GM23338 (cell line): ENCODE measurements around the gene GRIN2C. TPM values are rescaled to one million over a fixed set of nuclear protein-coding genes. Genes with fewer than 3 reads are reported as not detected.

ENCODE experiments used
- ATAC-seq: fragments of 200-7000 bp; cut with Tn5 transposase; 3 replicates; pipeline ENCODE4 v1.9.1; 2020
- DNase-seq: peaks from one replicate; pipeline ENCODE4 v3.0.0-alpha.2; 2015; ENCODE audit warnings: low spot score
- H2AFZ ChIP-seq: fragments of 200-600 bp; sonication (generic); 2 replicates; pipeline ENCODE4 v1.8.0; 2016; ENCODE audit warnings: antibody characterized with exemption, mild to moderate bottlenecking, moderate library complexity
- H3F3A ChIP-seq: fragments of 200-600 bp; sonication (generic); replicated peaks from 2 replicates; pipeline ENCODE4 v1.8.0; 2017; ENCODE audit warnings: antibody characterized with exemption, mixed run types, low read depth
- H3K27ac ChIP-seq: fragments of 200-600 bp; sonication (generic); 2 replicates; pipeline ENCODE4 v1.6.1; 2016; ENCODE audit warnings: low read depth
- H3K27me3 ChIP-seq: fragments of 200-600 bp; sonication (generic); 2 replicates; pipeline ENCODE4 v1.8.0; 2016; ENCODE audit warnings: mild to moderate bottlenecking, mixed run types, moderate library complexity; ENCODE audit not compliant: insufficient read depth
- H3K36me3 ChIP-seq: fragments of 200-600 bp; sonication (generic); 2 replicates; pipeline ENCODE4 v1.8.0; 2016; ENCODE audit warnings: mild to moderate bottlenecking; ENCODE audit not compliant: insufficient read depth
- H3K4me1 ChIP-seq: fragments of 200-600 bp; sonication (generic); 2 replicates; pipeline ENCODE4 v1.8.0; 2016; ENCODE audit warnings: mild to moderate bottlenecking, moderate library complexity; ENCODE audit not compliant: insufficient read depth
- H3K4me2 ChIP-seq: fragments of 200-600 bp; sonication (generic); 2 replicates; pipeline ENCODE4 v1.7.1; 2017; ENCODE audit warnings: mixed run types
- H3K4me3 ChIP-seq: fragments of 200-600 bp; sonication (generic); 2 replicates; pipeline ENCODE4 v1.6.1; 2016; ENCODE audit warnings: mixed run types
- H3K79me2 ChIP-seq: fragments of 200-600 bp; sonication (generic); replicated peaks from 2 replicates; pipeline ENCODE4 v1.8.0; 2017; ENCODE audit warnings: mild to moderate bottlenecking; ENCODE audit not compliant: insufficient read depth
- H3K9me2 ChIP-seq: fragments of 200-600 bp; sonication (generic); 2 replicates; pipeline ENCODE4 v1.8.0; 2017; ENCODE audit not compliant: insufficient read depth
- H4K20me1 ChIP-seq: fragments of 200-600 bp; sonication (generic); replicated peaks from 2 replicates; pipeline ENCODE4 v1.8.0; 2017; ENCODE audit warnings: mild to moderate bottlenecking; ENCODE audit not compliant: insufficient read depth
- H3K27ac Mint-ChIP-seq: 2 replicates; pipeline ENCODE4 v1.8.0; 2020; ENCODE audit warnings: inconsistent platforms, mild to moderate bottlenecking, moderate library complexity, mixed read lengths
- H3K27me3 Mint-ChIP-seq: 3 replicates; pipeline ENCODE4 v1.8.0; 2022; ENCODE audit warnings: low read depth, mild to moderate bottlenecking, moderate library complexity, mixed read lengths, inconsistent platforms; ENCODE audit not compliant: insufficient read depth, poor library complexity
- H3K36me3 Mint-ChIP-seq: 3 replicates; pipeline ENCODE4 v1.8.0; 2021; ENCODE audit warnings: low read depth, mild to moderate bottlenecking, inconsistent platforms, moderate library complexity, mixed read lengths
- H3K4me1 Mint-ChIP-seq: 3 replicates; pipeline ENCODE4 v1.8.0; 2020; ENCODE audit warnings: mild to moderate bottlenecking, inconsistent platforms, mixed read lengths
- H3K4me3 Mint-ChIP-seq: 3 replicates; pipeline ENCODE4 v1.8.0; 2021; ENCODE audit warnings: moderate library complexity, mild to moderate bottlenecking, inconsistent platforms, mixed read lengths
- H3K9me3 Mint-ChIP-seq: 3 replicates; pipeline ENCODE4 v1.8.0; 2020; ENCODE audit warnings: moderate library complexity, mild to moderate bottlenecking, inconsistent platforms, mixed read lengths
- EZH2 ChIP-seq: fragments of 200-600 bp; sonication (generic); IDR thresholded peaks from one replicate; pipeline ENCODE4 v1.8.0; 2017; ENCODE audit warnings: antibody characterized with exemption, mild to moderate bottlenecking, low read depth; ENCODE audit not compliant: unreplicated experiment
- JUNB ChIP-seq: IDR thresholded peaks from one replicate; pipeline ENCODE4 v1.6.1; 2016; ENCODE audit warnings: antibody characterized with exemption; ENCODE audit not compliant: unreplicated experiment
- STAT1 ChIP-seq: IDR thresholded peaks from one replicate; pipeline ENCODE4 v1.6.1; 2016; ENCODE audit warnings: antibody characterized with exemption; ENCODE audit not compliant: unreplicated experiment
- ZNF331 ChIP-seq: fragments of 250-450 bp; sonication (Bioruptor Pico); IDR thresholded peaks from 2 replicates; pipeline ENCODE4 v1.5.0; 2020; ENCODE audit warnings: low read depth, mild to moderate bottlenecking, moderate library complexity
- polyA plus RNA-seq: library from polyadenylated mRNA; unstranded; fragments of >200 nt; fragmentation: Nextera tagmentation; extraction: Ambion mirVana; gene quantifications from 2 replicates; pipeline ENCODE4 v1.2.1, GENCODE V29; 2016
- total RNA-seq: library from RNA; depleted of rRNA; stranded (reverse); fragments of >200 nt; shearing (Covaris generic); gene quantifications from 2 replicates; pipeline ENCODE4 v1.2.3, GENCODE V29; 2014
- TF ChIP-seq, protein P1 (sequence below): fragments of 250-450 bp; sonication (Bioruptor Pico); IDR thresholded peaks from 2 replicates; pipeline ENCODE4 v1.5.0; 2020; ENCODE audit warnings: mild to moderate bottlenecking, moderate library complexity
- TF ChIP-seq, protein P2 (sequence below): IDR thresholded peaks from 2 replicates; pipeline ENCODE4 v1.6.1; 2016; ENCODE audit warnings: antibody characterized with exemption

GRIN2C gene
- total and polyA plus RNA-seq, 2 experiments from 2014 or later = 0.10 to 0.19 TPM

- TF ChIP-seq, protein P1, sequence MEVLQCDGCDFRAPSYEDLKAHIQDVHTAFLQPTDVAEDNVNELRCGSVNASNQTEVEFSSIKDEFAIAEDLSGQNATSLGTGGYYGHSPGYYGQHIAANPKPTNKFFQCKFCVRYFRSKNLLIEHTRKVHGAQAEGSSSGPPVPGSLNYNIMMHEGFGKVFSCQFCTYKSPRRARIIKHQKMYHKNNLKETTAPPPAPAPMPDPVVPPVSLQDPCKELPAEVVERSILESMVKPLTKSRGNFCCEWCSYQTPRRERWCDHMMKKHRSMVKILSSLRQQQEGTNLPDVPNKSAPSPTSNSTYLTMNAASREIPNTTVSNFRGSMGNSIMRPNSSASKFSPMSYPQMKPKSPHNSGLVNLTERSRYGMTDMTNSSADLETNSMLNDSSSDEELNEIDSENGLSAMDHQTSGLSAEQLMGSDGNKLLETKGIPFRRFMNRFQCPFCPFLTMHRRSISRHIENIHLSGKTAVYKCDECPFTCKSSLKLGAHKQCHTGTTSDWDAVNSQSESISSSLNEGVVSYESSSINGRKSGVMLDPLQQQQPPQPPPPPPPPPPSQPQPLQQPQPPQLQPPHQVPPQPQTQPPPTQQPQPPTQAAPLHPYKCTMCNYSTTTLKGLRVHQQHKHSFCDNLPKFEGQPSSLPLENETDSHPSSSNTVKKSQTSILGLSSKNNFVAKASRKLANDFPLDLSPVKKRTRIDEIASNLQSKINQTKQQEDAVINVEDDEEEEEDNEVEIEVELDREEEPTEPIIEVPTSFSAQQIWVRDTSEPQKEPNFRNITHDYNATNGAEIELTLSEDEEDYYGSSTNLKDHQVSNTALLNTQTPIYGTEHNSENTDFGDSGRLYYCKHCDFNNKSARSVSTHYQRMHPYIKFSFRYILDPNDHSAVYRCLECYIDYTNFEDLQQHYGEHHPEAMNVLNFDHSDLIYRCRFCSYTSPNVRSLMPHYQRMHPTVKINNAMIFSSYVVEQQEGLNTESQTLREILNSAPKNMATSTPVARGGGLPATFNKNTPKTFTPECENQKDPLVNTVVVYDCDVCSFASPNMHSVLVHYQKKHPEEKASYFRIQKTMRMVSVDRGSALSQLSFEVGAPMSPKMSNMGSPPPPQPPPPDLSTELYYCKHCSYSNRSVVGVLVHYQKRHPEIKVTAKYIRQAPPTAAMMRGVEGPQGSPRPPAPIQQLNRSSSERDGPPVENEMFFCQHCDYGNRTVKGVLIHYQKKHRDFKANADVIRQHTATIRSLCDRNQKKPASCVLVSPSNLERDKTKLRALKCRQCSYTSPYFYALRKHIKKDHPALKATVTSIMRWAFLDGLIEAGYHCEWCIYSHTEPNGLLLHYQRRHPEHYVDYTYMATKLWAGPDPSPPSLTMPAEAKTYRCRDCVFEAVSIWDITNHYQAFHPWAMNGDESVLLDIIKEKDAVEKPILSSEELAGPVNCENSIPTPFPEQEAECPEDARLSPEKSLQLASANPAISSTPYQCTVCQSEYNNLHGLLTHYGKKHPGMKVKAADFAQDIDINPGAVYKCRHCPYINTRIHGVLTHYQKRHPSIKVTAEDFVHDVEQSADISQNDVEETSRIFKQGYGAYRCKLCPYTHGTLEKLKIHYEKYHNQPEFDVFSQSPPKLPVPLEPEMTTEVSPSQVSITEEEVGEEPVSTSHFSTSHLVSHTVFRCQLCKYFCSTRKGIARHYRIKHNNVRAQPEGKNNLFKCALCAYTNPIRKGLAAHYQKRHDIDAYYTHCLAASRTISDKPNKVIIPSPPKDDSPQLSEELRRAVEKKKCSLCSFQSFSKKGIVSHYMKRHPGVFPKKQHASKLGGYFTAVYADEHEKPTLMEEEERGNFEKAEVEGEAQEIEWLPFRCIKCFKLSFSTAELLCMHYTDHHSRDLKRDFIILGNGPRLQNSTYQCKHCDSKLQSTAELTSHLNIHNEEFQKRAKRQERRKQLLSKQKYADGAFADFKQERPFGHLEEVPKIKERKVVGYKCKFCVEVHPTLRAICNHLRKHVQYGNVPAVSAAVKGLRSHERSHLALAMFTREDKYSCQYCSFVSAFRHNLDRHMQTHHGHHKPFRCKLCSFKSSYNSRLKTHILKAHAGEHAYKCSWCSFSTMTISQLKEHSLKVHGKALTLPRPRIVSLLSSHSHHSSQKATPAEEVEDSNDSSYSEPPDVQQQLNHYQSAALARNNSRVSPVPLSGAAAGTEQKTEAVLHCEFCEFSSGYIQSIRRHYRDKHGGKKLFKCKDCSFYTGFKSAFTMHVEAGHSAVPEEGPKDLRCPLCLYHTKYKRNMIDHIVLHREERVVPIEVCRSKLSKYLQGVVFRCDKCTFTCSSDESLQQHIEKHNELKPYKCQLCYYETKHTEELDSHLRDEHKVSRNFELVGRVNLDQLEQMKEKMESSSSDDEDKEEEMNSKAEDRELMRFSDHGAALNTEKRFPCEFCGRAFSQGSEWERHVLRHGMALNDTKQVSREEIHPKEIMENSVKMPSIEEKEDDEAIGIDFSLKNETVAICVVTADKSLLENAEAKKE (CRISPR knock-in tag) = no peak
- TF ChIP-seq ZNF331 (CRISPR knock-in tag) = no peak
- no peak for TF ChIP-seq JUNB
- TF ChIP-seq STAT1 = no peak
Observed at GRCh38 chr17:74862919-74863318, 3.2 kb upstream of the GRIN2C start (continued).

DNA sequence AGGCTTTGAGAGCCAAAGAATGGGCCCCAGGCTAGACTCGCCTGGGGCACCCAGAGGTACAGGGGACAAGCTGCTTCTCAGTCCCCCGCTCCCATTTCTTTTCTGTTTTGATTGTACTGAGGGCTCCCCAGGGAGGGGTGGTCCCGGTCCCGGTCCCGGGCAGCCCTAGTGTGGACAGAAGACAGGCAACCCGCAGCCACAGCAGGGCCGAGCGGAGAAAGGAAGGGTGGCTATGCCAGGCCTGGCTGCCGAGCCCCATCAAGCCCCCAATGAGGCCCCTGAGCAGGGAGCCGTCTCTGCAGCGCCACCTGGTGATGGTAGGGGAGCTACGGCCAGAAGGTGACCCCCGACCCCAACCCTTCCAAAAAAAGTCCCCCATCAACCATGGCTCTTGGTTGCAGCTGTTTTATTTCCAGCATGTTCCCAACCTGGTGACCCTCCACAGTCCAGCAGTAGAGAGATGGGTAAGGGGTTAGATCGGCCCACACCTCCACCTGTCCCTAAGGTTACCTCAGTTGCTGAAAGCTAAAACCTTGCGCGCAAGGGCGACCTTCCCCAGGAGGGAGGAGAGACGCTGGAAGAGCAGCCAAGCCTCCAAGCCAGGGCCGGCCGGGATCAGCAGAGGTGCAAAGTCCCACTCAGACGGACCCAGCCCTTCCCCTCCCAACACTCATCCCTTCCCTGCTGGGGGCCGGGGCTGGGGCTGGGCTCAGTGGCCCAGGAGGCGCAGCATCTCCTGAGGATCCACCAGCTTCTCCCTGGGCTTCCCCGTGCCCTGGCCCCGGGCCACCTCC is 2.6 kb upstream of the GRIN2C start:
- peak overlapping the region; percentile 78 for H3K4me2 ChIP-seq
- DNase-seq (peak; percentile 90), ATAC-seq (peak; percentile 68)
- H3K4me3 ChIP-seq = peak overlapping the region; percentile 51
- Mint-ChIP-seq H3K36me3 (peaks cover 11% of the 10 kb centered on the region; the same call in 2 of the 3 replicates), H3K27ac (no peak overlapping the region), H3K4me1 (peaks cover 12% of the 10 kb centered on the region), H3K9me3 (no peaks in the 10 kb centered on the region), H3K27me3 (peaks cover 48% of the 10 kb centered on the region), H3K4me3 (peak overlapping the region; percentile 61)
- H3K36me3 ChIP-seq = no peaks in the 10 kb centered on the region
- no peaks in the 10 kb centered on the region for H3K9me2 ChIP-seq
- H3K27ac ChIP-seq = no peak overlapping the region
- H3K27me3 ChIP-seq = peaks cover 51% of the 10 kb centered on the region
- peaks cover 8% of the 10 kb centered on the region; the same call in 1 of the 2 replicates for H3F3A ChIP-seq
- no peaks in the 10 kb centered on the region; the same call in 1 of the 2 replicates for H4K20me1 ChIP-seq
- H3K79me2 ChIP-seq = no peaks in the 10 kb centered on the region
- no peak overlapping the region for H2AFZ ChIP-seq
- H3K4me1 ChIP-seq = peaks cover 4% of the 10 kb centered on the region; the same call in 1 of the 2 replicates
- TF ChIP-seq, protein P1 (CRISPR knock-in tag) = no peak
- TF ChIP-seq, protein P2, sequence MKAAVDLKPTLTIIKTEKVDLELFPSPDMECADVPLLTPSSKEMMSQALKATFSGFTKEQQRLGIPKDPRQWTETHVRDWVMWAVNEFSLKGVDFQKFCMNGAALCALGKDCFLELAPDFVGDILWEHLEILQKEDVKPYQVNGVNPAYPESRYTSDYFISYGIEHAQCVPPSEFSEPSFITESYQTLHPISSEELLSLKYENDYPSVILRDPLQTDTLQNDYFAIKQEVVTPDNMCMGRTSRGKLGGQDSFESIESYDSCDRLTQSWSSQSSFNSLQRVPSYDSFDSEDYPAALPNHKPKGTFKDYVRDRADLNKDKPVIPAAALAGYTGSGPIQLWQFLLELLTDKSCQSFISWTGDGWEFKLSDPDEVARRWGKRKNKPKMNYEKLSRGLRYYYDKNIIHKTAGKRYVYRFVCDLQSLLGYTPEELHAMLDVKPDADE = no peak
- no peak for TF ChIP-seq EZH2
- no peak for TF ChIP-seq JUNB
